ENCODE measurements around the gene ARHGEF3.

The ARHGEF3 gene

DNA sequence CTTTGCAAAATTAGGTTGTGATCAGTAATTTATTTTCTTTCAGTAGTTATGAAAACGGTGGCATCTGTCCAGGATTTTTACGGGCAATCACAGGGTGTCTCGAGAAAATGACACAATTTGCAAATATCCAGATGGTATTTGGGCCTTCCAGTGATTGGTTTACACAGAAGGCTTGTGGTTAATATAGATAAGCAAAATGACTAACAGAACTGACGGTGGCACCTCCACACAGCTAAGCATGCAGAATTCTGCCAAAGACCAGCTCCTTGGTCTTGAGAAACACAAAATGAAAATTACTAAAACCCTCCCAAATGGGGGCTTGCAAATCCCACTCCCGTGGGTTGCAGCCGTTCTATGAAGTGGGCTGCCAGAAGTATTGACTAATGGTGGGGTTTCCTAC, 5.5 kb downstream of the ARHGEF3 start:
- Histone ChIP-seq H3K9me3 (no peaks in the 10 kb centered on the region), H3K27me3 (no peaks in the 10 kb centered on the region), H3K36me3 (no peaks in the 10 kb centered on the region), H3K4me3 (ENCODE audit: low read depth, low read length) (no peak overlapping the region), H3K4me1 (no peaks in the 10 kb centered on the region; the same call in 1 of the 2 replicates)
- no peak for DNase-seq
- TF ChIP-seq, protein P1, sequence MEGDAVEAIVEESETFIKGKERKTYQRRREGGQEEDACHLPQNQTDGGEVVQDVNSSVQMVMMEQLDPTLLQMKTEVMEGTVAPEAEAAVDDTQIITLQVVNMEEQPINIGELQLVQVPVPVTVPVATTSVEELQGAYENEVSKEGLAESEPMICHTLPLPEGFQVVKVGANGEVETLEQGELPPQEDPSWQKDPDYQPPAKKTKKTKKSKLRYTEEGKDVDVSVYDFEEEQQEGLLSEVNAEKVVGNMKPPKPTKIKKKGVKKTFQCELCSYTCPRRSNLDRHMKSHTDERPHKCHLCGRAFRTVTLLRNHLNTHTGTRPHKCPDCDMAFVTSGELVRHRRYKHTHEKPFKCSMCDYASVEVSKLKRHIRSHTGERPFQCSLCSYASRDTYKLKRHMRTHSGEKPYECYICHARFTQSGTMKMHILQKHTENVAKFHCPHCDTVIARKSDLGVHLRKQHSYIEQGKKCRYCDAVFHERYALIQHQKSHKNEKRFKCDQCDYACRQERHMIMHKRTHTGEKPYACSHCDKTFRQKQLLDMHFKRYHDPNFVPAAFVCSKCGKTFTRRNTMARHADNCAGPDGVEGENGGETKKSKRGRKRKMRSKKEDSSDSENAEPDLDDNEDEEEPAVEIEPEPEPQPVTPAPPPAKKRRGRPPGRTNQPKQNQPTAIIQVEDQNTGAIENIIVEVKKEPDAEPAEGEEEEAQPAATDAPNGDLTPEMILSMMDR (IDR thresholded peaks at IDR 0.05; ENCODE audit: low read depth, low read length) = no peak

DNA sequence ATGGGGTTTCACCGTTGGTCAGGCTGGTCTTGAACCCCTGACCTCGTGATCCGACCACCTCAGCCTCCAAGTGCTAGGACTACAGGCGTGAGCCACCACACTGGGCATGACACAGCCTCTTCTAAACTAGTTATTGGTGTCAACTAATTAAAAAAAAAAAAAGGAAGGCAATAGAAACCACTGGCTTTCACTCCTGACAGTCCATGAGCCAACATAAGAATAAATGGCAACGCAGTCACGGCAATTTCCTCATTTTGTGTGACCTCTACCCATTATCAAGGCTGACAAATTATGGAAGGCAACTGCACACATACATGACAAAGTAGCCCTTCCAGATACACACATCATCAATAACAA, 5.9 kb downstream of the ARHGEF3 start:
- DNase-seq = no peak
- no peaks in the 10 kb centered on the region for H3K27me3 ChIP-seq
- no peaks in the 10 kb centered on the region for H3K36me3 ChIP-seq
- no peaks in the 10 kb centered on the region for H3K9me3 ChIP-seq
- TF ChIP-seq, protein P1 (IDR thresholded peaks at IDR 0.05; ENCODE audit: low read depth, low read length) = no peak
- no peaks in the 10 kb centered on the region; the same call in 1 of the 2 replicates for H3K4me1 ChIP-seq
- H3K4me3 ChIP-seq (ENCODE audit: low read depth, low read length) = no peak overlapping the region

DNA sequence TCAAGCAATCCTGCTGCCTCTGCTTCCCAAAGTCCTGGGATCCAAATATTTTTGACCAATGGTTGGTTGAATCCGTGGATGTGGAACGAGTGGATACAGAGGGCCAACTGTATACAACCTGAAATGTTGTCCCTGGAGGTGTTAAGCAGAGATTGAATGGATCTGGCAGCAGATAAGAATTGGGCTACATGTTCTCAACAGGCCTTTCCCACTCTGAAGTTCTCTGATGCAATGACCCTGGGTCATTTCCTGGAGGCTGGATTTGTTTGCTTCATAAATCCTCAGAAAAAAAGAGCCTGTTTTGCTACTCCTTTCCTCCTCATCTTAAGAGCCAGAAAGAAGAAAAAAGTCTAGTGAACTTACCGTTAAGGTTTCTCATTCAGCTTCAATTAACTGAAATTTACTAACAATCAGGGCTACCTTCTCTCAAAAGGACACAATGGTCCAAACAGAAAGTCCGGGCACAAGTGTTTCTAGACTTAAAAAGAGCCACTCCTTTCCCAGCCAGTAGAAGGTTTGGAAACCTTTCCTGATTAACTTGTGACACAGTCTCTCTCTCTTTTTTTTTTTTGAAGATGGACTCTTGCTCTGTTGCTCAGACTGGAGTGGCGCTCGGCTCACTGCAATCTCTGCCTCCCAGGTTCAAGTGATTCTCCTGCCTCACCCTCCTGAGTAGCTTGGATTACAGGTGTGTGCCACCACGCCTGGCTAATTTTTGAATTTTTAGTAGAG, 6.5 kb downstream of the ARHGEF3 start:
- Histone ChIP-seq H3K4me1 (no peaks in the 10 kb centered on the region; the same call in 1 of the 2 replicates), H3K27me3 (no peaks in the 10 kb centered on the region), H3K36me3 (no peaks in the 10 kb centered on the region), H3K4me3 (ENCODE audit: low read depth, low read length) (no peak overlapping the region), H3K9me3 (no peaks in the 10 kb centered on the region)
- no peak for DNase-seq
- TF ChIP-seq, protein P1 (IDR thresholded peaks at IDR 0.05; ENCODE audit: low read depth, low read length) = no peak

DNA sequence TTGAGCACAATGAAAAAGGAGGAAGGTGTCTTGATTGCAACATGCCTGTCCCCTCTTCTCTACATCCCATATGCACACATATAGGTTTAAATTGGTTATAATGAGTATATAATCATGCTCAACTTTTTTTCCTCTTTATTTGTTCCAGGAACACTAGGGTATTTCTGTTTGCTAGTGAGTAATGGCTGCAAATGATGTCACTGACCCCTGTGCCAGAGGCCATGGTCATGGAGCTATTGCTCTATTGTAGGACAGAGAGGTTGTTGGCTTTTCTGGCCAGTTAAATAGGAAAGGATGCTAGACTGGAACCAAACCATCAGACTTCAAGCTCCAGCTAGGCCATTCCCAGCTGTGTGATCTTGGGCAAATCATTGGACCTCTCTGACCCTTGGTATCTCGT, 9.6 kb downstream of the ARHGEF3 start:
- Histone ChIP-seq H3K27me3 (no peaks in the 10 kb centered on the region), H3K36me3 (no peaks in the 10 kb centered on the region), H3K9me3 (no peaks in the 10 kb centered on the region), H3K4me3 (ENCODE audit: low read depth, low read length) (no peak overlapping the region), H3K4me1 (no peaks in the 10 kb centered on the region)
- TF ChIP-seq, protein P1 (IDR thresholded peaks at IDR 0.05; ENCODE audit: low read depth, low read length) = no peak
- DNase-seq = no peak

DNA sequence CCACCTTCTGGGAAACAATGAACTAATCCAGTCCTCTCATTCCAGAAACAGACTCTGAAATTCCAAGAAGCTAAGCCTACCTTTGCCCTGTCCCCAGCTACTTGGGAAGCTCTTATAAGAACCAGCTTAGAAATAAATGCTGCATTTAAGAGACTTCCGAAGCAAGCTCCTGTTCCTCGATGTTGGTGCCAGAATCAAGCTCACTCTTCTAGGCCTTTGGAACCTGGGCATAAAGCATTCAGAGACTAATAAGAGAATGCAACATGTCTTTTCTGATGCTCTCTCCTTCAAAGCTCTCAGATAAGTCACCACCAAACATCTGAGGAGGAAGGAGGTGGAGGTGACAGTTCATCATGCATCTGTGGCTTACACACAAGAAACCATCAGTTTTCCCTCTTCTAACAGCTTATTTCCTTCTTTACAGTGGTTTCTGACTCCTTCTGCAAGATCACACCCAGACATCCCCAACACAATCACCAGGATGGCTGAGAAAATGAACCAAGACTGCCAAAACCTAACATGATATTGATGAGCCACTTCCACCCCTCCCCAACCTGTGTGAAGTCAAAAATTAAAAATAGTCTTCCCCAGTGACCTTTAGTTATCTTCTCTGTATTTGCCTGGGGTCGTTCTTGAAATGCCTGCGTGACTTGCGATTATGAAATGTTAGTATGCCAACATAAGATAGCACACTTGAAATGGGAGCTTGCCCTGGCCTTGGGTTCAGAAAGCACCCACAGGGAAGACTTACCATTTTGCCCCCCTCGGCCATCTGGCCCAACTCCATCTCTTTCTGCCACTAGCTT, 11.5 kb downstream of the ARHGEF3 start:
- no peaks in the 10 kb centered on the region for H3K4me1 ChIP-seq
- no peaks in the 10 kb centered on the region for H3K36me3 ChIP-seq
- no peak overlapping the region for H3K4me3 ChIP-seq (ENCODE audit: low read depth, low read length)

More for the DNA sequence above, 11.5 kb downstream of the ARHGEF3 start:
- TF ChIP-seq, protein P1 (IDR thresholded peaks at IDR 0.05; ENCODE audit: low read depth, low read length) = no peak
- no peaks in the 10 kb centered on the region for H3K27me3 ChIP-seq
- no peak for DNase-seq
- no peaks in the 10 kb centered on the region for H3K9me3 ChIP-seq

All from BE2C (cell line).